GM18519 (cell line): ENCODE data around the gene GPC3.
"Not testable (repeated sequence)": the region's sequence is repeated elsewhere in the genome, so short reads cannot be mapped to it uniquely, and the experiment has no call there.

Experiments used
- ATAC-seq: cut with Tn5 transposase; IDR thresholded peaks from one replicate; pipeline ENCODE4 v1.9.1; 2021; ENCODE audit warnings: mild to moderate bottlenecking, moderate library complexity; ENCODE audit not compliant: unreplicated experiment, low FRiP score

The GPC3 gene

DNA sequence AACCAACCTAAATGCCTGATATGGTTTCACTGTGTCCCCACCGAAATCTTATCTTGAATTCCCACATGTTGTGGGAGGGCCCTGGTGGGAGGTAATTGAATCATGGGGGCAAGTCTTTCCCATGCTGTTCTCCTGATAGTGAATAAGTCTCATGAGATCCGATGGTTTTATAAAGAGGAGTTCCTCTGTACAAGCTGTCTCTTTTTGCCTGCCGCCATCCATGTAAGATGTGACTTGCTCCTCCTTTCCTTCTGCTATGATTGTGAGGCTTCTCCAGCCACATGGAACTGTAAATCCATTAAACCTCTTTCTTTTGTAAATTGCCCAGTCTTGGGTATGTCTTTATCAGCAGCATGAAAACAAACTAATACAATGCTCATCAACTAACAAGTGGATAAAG lies 265.1 kb downstream of the GPC3 start:
- not testable (repeated sequence) for ATAC-seq

DNA sequence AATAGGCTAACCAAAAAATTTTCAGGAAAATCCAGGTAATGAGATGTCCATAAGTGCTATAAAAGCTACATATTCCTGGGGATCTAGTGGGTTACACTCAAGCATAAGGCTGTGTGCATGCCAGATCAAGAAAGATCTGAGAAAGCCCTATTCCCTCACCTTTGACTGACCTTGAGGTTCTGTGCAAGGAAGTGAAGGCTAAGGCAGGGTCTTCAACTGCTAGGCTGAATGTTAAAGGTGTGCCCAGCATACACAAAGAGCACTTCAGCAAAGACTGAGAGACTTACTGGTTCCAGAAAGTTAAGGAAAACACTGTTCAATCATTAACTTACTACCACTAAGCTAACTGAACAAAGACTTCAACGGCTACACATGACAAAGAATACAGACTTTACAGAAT lies 269.7 kb downstream of the GPC3 start:
- ATAC-seq, result no peak

DNA sequence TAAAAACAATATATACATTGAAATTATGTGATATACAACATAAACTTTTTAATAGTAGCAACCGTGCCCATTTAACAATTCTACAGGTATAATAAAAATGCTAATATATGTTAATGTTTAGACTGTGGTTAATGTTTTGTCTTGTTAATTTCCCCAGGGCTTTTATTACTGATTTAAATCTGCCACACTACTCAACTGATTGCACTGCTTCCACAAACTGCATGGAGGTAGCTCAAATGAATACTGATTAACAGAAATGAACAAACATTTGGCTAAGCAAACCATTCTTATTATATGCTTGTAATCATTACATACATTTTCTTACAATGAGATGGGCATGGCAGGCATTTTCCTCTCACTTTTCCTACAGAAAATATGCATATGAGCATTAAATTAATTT lies 275.9 kb downstream of the GPC3 start:
- ATAC-seq, result no peak

DNA sequence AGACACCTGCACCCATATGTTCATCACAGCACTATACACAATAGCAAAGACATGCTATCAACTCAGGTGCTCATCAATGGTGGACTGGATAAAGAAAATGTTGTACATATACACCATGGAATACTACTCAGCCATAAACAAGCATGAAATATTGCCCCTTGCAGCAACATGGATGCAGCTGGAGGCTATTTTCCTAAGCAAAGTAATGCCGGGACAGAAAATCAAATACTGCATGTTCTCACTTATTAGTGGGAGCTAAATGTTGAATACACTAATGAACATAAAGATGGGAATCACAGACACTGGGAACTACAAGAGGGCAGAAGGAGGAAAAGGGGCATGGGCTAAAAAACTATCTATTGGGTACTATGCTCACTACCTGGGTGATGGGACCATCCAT lies 278.5 kb downstream of the GPC3 start:
- ATAC-seq, result no peak

DNA sequence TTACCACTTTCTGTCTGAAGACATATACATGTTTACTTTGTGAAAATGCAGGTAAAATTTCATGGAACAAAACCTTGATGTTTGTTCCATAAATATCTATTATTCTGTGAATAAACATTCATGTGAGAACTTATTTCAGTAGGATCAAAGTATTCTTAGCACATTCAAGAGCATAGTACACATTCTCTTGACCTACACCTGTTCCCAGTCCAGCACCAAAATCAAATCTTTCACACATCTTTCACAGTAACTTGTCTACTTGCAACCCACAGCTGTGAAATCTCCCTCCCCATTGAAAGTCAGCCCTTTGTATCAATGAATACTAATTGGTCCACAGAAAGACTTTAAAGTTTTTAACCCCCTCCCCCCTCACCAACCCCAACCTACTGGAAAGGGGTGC lies 283.2 kb downstream of the GPC3 start:
- ATAC-seq, result no peak

DNA sequence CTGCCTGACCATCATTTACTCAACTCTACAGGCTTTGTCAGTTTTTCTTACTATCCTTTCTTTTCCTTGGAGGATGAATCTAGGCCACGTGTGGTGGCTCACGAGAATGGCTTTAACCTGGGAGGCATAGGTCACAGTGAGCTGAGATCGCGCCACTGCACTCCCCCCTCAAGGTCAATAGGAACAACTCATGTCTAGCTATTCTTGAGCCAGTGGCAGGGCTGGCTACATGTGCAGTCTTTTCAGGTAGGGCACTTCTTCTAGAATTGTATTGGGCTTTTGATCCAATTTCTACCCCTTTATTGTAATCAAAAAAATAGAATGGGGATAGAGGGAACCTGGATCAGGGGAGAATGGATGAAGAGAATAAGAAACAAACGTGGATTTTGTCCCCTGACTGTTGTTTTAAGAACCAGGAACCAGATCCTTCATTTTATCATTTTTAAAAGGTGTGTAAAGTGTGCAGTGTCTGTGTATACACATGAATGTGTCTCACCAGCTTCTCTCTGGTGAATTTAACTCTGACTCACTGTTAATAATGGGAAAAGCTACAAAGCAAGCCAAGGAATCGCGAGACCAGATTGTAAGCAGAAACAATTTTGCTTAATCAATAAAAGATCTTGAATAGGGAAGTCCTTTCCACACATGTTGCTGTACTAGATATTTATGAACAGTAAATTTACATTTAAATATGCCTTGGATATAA lies 286.2 kb downstream of the GPC3 start:
- no peak for ATAC-seq

DNA sequence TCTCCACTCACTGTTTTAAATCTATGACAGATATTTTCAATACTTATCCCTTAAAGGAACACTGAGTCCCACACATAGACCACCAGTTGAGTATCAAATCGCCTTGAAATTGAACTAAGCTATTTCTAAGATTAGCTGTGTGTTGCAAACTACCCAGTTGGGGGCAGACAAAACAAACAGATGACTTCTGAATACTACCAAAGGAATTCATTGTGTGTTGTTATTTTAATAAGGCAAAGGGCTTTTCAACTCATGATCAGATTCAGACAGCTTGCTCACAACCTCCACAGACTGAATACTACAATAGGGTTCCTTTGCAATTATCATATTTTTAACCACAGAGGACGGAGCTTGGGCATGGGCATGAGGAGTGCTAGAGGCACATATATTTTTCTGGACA lies 287.1 kb downstream of the GPC3 start:
- ATAC-seq, result no peak

DNA sequence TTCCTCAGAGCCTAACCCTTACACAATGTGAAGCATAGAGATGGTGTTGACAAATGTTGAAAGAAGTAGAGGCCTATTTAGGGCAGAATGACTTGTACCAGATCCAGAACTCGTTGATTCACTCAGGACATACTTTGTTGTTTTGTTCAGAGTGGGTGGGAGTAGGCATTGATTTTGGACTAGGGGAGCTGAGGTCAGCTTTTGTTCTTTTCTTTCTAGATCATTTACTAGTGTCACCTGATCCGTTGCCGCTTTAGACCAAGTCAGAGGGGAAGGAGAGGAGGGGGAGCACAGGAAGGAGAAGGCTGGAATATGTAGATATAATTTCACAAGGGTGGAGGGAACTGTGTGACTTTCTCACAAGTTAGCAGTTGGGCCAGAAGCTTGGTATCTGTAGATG lies 287.7 kb downstream of the GPC3 start:
- ATAC-seq, result no peak

DNA sequence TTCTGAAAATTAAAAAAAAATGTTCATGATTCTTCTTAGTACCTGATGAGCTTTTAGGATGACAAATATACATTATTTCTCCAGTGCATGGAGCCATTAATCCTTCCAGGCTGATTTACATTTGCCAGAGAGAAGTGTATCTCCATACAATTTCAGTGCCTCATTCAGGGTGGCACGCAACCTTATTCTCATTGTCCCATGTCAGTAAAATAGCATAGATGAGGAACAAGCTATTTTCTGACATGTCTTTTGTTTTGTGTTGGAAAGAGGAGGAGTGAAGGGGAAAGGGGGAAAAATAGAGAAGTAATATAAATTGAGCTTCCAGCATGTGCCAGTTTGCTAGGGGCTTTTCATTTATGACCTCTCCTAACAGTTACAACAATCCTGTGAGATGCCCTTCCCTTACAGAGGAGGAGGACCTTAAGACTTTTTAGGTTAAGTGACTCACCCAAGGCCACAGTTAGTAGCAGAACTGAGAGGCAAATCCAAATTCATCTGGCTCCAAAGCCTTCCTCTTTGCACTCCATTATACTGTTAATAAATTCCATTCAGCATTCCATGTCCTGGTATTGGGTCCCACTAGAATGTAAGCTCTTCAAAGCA lies 295.3 kb downstream of the GPC3 start:
- ATAC-seq, result no peak

DNA sequence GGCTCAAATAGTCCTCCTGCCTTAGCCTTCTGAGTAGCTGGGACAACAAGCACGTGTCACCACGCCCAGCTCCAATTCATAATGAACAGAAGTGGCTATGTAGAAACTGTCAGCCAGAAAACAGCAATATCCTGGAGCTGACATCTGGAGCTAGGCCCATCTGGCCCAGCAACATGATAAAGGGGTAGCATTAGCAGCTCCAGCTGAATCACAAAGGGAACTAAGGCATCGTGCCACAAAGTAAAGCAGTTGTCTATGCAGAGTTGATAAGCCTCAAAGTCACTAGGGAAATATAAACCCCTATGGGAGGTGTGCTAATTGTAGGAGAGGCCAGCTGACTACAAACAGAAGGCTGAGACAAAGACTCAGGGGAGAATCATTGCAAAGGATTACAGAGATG lies 299.6 kb downstream of the GPC3 start:
- ATAC-seq, result no peak

DNA sequence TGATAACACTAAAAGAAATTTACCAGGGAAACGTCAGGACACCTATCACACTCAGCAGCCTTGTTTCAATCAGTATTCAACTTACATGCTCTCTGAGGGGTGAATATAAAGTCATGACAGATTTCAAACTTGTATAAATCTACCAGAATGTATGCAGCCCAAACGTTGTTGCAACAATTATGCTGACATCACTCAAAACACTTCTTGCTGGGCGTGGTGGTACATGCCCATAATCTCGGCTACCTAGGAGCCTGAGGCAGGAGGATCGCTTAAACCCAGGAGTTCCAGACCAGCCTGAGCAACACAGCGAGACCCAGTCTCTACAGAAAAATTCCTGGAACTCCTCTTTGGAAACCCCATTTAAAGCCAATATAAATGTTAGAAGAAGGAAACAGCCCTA lies 303.5 kb downstream of the GPC3 start:
- ATAC-seq, result no peak

DNA sequence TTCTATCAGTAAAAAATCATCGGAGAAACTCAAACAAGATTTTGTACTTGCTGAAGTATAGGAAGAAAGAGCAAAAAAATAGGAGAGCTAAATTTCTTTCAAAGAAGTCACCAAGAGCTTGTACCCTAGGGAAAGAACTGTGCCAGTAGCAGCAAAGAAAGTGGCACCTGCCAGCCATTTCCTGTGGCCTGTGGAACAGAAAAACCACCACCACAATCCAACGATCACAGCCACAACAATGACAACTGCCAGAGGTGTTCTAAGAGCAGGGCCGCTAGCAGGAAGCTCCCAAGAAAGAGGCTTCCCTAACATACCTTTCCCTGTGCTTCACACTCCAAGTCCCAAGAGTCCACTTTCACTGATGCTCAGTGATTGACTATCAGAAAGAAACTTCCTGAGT lies 304.0 kb downstream of the GPC3 start:
- ATAC-seq, result no peak

DNA sequence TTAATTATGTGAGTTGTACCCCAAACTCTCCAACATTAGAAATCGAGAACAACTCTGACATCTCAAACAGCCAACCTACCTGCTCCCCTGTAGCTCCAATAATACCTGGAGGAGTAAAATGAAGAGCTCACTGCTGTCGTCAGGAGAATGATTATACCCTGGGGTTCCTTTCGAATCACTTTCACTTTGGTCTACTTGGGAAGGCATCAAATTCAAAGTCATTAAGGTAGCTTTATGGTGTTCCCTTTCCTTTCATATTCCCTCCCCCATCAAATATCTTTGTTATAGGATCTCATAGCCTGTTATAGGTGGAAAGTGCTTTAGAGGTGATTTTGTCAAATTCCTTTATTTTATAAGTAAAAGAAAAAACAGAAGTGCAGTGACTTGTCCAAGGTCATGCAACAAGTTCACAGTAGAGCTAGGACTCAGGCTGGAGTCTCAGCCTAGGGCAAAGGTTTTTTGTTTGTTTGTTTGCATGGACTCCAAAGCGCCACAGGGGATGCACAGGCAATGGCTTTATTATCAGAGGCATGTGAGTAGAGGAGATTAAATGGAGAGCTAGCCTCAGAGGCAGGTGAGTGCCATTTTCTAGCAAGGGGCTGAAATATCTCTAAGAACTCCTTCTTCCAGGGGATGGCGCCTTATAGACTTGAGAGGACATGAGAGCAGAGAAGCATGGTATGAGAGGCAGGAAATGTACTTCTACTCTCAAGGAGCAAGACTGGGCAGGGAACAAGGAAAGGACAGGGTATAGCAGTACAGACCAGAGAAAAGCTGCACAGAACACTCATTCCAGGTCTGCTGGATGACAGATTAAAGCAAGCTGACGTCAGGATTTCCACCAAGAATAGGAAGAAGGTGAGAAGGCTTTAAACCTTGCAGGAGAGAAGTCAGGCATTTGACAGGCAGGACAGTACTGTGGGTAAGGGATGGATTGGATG lies 308.0 kb downstream of the GPC3 start:
- no peak for ATAC-seq

DNA sequence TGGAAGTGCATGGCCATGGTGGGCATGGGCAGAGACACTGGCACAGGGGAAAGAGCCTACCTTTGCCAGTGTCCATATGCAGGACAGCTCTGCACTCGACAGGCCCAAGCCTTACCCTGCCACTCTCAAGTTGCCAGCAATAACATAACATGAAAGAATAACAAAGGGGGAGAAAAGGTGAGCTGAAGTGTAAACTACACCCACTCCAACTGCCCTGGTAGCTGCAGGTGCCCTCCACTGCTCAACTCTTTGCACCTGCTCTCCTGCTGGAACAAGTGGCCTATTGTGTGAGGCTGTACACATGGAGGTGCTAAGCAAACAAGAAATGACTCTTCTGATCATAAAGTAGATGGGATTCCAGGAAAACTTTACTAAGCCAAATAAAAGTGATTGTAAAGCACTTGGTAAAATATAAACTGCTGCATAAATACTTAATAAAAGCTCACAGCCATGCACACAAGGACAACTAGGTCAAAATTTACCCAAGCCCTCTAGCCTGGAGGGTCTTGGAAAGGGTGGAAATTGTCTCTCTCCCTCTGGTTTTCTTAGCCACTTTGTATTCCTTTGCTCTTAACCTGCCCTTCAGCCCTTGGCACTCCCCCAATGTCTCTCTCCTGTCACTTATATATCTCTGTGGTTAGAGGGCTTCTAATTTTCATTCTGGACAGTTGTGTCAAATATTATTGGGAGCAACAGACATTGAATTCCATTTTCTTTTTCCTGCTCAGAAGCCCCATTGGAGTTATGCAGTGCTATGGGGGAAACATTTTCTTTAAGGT lies 308.9 kb downstream of the GPC3 start:
- ATAC-seq, result no peak

DNA sequence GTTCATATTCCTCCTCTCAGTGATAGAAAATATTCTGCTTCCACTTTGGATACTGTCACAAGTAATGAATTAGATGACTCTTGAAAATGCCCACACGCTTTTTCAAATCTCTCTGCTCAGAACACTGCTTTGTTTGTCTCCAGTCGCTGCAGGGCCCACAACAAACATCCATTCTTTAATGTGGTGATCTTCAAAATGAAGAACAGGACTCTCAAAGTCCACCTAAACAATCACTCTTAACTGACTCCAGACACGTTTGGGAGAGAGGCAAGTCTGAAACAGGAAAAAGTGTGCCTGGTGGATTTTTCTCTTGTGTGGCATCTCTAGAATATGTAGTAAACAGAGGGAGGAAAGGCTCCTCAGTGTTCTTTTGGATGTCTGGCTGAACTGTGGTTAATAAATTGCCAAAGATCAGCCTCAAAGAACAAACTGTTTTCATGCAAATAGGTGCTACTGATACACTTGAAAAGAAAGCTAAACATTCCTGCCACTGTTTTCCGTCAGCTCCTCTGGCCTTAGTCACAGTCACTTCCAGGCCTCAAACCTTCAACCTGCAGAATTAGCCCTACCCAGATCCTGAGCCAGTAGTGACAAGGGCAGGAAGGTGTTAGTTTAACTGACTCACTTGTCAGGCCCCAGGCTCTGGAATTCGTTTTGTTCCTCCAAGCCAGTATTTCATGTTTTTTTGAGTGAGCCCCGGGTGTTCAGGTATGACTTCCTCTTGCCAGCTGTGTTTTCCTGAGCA lies 310.5 kb downstream of the GPC3 start:
- no peak for ATAC-seq

DNA sequence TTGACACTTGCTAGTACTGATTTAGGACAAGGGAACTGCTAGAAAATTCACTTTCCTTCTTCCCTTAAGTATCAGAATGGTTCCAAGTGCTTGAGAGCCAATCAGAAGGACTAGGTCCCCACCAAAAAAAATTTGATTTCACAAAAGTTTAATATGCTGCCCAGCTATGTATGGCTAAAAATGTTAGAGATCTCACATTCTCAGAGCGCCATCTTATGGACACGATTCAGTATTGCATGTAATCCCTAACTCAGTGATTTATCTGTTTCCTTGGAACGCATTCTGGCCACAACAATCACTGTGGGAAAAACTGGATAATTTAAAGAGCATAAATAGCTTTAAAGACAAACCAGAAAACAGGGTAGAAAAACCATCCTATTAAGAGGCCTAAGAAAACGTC lies 315.0 kb downstream of the GPC3 start:
- ATAC-seq, result no peak

DNA sequence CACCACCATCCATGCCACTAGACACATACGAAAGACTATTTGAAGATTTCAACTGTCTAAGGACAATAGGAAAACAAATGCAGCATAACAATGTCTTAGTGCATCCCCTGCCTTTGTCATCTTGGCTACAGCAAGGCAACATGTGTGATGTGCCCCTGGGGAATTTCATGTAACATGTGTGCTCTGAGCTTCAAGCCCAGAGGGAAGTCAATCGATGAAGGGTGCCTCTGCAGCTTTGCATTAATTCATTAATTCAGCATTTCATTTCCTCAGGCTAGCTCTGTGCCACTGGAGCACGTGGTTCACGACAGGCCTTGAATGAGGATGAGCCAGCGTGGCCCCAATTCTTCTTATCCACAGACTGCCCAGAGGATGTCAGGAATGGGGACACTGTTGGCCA lies 316.2 kb downstream of the GPC3 start:
- ATAC-seq, result no peak

DNA sequence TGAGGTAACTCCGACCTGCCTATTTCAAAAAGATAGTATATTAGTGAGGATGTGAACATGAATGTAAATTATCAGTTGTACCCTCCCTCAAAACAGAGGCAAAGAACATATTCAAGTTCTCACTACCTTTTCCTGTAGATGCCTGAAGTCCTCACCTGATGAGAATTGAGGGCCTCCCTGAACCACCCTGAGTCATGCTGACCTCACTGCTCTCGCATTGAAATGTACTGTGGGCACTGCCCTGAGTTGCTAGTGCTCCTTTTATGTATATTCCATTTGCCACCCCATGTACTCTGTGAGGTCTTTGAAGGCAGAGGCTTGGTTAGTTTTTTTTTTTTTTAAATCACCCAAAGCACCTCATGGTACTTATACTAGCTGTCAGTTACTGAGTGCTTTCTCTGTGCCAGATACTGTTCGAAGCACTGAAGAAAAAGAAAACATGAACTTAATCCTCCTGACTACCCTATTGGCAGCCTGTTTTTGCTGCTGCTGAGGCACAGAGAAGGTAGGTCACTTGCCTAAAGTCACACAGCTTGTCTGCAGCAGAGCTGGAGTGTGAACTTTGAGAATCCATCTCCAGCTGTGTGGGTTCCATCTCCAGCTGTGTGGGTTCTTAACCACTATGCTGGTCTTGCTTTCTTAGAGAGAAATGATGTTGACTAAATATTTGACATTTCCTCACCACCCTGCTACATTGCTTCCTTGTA lies 317.0 kb downstream of the GPC3 start:
- no peak for ATAC-seq

DNA sequence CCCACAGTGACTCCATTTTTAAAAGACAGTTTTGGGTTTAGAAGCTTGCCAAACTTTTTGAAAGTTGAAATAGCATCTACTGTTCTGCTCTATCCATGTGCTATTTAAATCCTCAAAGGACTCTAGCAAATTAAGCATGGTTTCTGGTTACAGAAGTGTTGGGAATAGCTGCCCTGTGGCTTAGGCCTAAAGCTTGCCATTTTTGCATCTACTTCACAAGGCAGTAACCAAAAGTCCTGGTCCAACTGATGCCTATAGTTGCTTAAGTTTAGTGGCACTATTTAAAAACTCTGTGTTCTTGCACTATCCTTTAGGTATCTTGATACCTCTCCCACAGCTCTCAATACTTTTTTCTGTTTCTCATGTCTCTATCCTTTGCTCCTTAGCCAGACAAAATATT lies 319.1 kb downstream of the GPC3 start:
- ATAC-seq, result no peak
